Fibroblast of villous mesenchyme (primary cell): ENCODE data around the gene UGGT1. TPM values are rescaled to one million over a fixed set of nuclear protein-coding genes. Genes with fewer than 3 reads are reported as not detected.

Experiments
- DNase-seq: peaks from one replicate; pipeline ENCODE4 v3.0.0-alpha.2; 2010; ENCODE audit warnings: low read depth
- H3K4me3 ChIP-seq: 2 replicates; pipeline ENCODE4 v1.5.1; 2011; ENCODE audit warnings: low read depth, mild to moderate bottlenecking, low read length
- CTCF ChIP-seq: IDR thresholded peaks from 2 replicates; pipeline ENCODE4 v1.5.1; 2012; ENCODE audit warnings: low read depth, mild to moderate bottlenecking, low read length; ENCODE audit not compliant: insufficient read depth
- total RNA-seq: library from RNA; depleted of rRNA; stranded (reverse); fragments of >200 nt; gene quantifications from 2 replicates; pipeline ENCODE4 v1.2.3, GENCODE V29; 2012

UGGT1 gene
- total RNA-seq, 1 donor: 75.1 TPM

DNA sequence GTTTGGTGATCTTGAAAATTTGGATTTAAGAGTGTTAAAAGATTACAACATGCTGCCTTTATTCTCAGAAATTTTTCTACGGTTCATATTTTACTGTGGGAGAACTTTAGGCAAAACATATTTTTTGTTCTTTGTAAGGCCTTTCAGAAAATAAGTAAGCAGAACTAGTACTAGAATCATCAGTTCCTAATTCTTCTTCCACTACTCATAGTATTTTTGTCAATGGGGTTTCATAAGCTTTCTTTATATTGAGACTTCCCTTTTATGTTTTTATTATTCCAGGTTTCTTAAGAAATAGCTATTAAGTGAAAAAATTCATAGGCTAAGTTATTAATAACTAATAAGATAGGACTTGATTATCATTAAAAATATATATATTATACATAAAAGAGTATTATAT lies 12.4 kb downstream of the UGGT1 start:
- H3K4me3 ChIP-seq: no peak overlapping the region
- no peak for TF ChIP-seq CTCF
- no peak for DNase-seq

- TF ChIP-seq CTCF: no peak
- no peak for DNase-seq
- H3K4me3 ChIP-seq: no peak overlapping the region
Measured at GRCh38 chr2:128105072-128105471, 14.1 kb downstream of the UGGT1 start.

- no peak for DNase-seq
- TF ChIP-seq CTCF: no peak
Measured at GRCh38 chr2:128108166-128108565, 17.2 kb downstream of the UGGT1 start.

GRCh38 chr2:128109243-128109642 lies 18.2 kb downstream of the UGGT1 start:
- no peak overlapping the region for H3K4me3 ChIP-seq
- no peak for TF ChIP-seq CTCF
- no peak for DNase-seq

More at GRCh38 chr2:128108166-128108565, 17.2 kb downstream of the UGGT1 start:
- H3K4me3 ChIP-seq: no peak overlapping the region

DNA sequence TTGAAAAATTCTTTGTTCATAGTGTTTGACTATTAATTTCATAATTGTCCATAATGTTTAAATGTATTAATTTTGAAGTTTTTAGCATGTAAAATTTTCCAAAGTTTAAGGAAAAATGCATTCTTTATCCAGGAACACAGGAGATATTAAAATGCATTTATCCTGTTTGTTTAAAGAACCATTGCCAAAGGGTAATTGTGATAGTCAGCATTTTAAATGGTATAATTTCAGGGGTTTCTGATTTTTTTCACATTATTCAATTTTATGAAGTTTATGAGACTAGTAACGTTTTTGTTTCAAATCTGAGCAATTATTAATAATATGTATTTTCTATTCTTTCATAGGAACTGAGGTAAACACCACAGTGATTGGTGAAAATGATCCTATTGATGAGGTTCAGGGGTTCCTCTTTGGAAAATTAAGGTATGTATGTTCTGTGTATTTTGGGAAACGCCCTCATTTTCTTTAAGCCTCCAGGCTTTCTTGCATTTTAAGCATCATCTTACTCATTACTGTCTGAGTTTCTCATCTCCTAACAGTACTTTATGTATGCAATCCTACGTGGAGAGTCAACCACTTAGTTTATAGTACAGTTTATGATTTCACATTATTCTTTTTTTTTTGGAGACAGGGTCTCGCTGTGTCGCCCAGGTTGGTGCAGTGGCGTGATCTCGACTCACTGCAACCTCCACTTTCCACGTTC lies 25.1 kb downstream of the UGGT1 start:
- no peak for DNase-seq
- no peak for TF ChIP-seq CTCF

DNA sequence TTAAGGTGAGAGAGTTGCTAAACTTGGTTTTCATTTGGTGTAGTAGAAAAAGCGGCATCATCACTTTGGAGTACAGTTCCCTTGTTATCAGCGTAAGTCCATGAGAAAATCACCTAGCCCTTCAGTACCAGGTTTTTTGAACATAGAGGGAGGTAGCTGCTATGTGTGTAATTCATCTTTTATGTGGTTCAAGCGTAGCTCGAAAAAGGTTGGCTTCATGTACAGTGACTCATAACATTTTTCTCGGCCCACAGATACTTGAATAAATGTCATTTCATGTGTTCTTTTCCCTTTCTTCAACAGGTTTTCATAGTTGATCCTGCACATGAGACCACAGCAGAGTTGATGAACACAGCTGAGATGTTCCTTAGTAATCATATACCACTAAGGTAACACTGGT lies 43.6 kb downstream of the UGGT1 start:
- no peak for DNase-seq
- no peak for TF ChIP-seq CTCF
- H3K4me3 ChIP-seq: no peak overlapping the region

More for the DNA sequence above, 25.1 kb downstream of the UGGT1 start:
- no peak overlapping the region for H3K4me3 ChIP-seq

DNA sequence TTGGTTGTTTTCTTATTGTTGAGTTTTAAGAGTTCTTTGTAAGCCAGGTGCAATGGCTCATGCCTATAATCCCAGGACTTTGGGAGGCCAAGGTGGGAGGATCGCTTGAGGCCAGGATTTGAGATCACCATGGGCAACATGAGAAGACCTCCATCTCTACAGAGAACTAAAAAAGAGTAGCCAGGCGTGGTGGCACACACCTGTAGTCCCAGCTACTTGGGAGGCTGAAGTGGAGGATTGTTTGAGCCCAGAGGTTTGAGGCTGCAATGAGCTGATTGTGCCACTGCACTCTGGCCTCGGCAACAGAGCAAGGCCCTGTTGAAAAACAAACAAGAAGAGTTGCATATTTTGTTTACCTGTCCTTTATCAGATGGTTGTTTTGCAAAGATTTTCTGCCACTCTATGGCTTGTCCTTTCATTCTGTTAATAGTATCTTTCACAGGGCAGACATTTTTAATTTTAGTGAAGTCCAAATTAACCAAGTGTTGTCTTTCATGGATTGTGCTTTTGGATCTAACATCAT lies 46.2 kb downstream of the UGGT1 start:
- DNase-seq: no peak
- H3K4me3 ChIP-seq: no peak overlapping the region
- no peak for TF ChIP-seq CTCF
